Epithelial cell of esophagus (primary cell): ENCODE results near the gene THSD8.
"Not testable (repeated sequence)": the region's sequence is repeated elsewhere in the genome, so short reads cannot be mapped to it uniquely, and the experiment has no call there.

Experiments used
- DNase-seq: peaks from one replicate; pipeline ENCODE4 v3.0.0; 2010; ENCODE audit warnings: low read depth
- H3K4me3 ChIP-seq: 2 replicates; pipeline ENCODE4 v1.5.1; 2011; ENCODE audit warnings: mild to moderate bottlenecking, low read length, control low read depth
- TF ChIP-seq, protein P1 (sequence below): IDR thresholded peaks from 2 replicates; pipeline ENCODE4 v1.5.1; 2011; ENCODE audit warnings: low read depth, mild to moderate bottlenecking, low read length, control low read depth, inconsistent platforms; ENCODE audit not compliant: insufficient read depth; ENCODE audit errors: missing control alignments

Gene THSD8

DNA sequence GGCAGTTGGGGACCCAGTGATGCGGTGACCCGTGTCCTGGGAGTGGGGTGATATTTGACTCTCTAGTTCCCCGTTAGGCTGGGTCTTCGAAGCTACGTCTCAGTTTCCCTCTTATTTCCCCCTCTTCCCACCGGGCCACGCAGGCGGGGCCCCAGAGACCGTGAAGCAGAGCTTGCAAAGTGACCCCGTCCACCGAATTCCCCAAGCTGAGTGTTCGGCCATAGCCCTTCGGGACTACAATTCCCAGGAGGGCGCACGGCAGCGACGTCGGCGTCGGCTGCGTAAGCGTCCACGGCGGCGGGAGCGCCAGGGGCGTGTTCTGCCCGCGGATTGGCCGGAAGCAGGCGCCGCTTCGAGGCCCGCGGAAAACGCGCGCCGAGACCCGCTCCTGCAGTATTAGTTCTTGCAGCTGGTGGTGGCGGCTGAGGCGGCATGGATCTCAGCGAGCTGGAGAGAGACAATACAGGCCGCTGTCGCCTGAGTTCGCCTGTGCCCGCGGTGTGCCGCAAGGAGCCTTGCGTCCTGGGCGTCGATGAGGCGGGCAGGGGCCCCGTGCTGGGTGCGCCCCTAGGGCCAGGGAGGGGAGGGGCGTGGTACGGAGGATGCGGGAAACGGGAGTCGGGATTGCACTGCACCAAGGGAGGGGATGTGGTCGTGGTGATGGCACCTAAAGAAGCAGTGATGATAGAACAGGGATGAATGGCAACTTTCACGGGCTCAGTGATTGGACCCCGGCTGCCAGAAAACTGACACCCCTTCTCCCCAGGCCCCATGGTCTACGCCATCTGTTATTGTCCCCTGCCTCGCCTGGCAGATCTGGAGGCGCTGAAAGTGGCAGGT is 4.6 kb downstream of the THSD8 start, which contains the start of gene RNASEH2A:
TSS of gene RNASEH2A (plus strand) at position 343 of the 840 bp plus-strand sequence. CDS start at position 433, 90 bp downstream.
- peak; percentile 94 for DNase-seq
- H3K4me3 ChIP-seq, result peak within 1 kb of the TSS; percentile 78
- TF ChIP-seq, protein P1, sequence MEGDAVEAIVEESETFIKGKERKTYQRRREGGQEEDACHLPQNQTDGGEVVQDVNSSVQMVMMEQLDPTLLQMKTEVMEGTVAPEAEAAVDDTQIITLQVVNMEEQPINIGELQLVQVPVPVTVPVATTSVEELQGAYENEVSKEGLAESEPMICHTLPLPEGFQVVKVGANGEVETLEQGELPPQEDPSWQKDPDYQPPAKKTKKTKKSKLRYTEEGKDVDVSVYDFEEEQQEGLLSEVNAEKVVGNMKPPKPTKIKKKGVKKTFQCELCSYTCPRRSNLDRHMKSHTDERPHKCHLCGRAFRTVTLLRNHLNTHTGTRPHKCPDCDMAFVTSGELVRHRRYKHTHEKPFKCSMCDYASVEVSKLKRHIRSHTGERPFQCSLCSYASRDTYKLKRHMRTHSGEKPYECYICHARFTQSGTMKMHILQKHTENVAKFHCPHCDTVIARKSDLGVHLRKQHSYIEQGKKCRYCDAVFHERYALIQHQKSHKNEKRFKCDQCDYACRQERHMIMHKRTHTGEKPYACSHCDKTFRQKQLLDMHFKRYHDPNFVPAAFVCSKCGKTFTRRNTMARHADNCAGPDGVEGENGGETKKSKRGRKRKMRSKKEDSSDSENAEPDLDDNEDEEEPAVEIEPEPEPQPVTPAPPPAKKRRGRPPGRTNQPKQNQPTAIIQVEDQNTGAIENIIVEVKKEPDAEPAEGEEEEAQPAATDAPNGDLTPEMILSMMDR, result no peak

DNA sequence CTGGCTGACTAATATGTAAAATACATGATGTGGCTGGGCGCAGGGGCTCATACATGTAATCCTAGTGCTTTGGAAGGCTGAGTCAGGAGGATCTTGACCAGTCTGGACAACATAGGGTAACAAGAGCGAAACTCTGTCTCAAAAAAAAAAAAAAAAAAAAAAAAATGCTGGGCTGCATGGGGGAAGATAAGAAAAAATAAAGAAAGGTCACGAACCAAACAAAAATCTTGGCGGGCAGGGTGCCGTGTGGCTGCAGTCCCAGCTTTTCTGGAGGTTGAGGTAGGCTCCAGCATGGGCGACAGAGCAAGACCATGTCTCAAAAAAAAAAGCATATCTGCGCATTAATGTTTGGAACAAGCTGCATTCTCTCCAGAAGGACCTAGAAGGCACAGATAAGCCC is 13.2 kb downstream of the THSD8 start:
- DNase-seq, result no peak

DNA sequence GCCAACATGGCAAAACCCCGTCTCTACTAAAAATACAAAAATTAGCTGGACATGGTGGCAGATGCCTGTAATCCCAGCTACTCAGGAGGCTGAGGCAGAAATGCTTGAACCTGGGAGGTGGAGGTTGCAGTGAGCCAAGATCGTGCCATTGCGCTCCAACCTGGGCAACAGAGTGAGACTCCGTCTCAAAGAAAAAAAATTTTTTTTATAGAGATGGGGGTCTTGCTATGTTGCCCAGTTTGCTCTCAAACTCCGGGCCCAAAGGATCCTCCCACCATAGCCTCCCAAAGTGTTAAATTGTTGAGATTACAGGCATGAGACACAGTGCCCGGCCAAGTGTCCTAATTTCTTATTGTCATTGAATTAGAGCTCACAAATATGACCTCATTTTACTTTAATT is 15.3 kb downstream of the THSD8 start:
- not testable (repeated sequence) for H3K4me3 ChIP-seq, DNase-seq

More for the DNA sequence above, 13.2 kb downstream of the THSD8 start:
- TF ChIP-seq, protein P1, result no peak
- H3K4me3 ChIP-seq, result no peak overlapping the region

DNA sequence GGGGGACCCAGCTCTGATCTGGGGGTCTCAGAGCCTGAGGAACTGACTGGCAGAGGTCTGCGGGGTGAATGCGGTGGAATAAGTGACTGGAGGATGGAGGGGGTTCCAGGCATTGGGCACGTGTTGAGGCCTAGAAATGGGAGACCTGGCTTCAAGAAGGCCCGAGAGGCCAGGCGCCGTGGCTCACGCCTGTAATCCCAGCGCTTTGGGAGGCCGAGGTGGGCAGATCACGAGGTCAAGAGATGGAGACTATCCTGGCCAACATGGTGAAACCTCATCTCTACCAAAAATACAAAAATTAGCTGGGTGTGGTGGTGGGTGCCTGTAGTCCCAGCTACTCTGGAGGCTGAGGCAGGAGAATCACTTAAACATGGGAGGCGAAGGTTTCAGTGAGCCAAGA is 15.9 kb downstream of the THSD8 start:
- H3K4me3 ChIP-seq, DNase-seq: not testable (repeated sequence)

DNA sequence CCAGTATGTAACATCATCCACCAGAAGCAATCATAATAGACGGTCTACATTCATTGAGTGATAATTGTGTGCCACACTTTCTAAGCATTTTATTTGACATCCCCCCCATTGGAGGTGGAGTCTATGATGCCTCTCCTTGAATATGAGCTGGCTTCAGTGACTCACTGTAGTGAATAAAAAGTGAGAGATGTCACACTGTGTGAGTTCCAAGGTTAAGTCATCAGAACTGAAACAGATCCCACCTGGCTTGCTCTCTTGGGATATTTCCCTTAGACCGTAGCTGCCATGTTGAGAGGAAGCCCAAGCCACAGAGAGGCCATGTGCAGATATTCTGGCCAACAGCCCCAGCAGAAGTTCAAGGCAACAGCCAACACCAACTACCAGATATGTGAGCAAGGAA is 19.9 kb downstream of the THSD8 start:
- TF ChIP-seq, protein P1, result no peak
- peak; percentile 27 for DNase-seq
- no peak overlapping the region for H3K4me3 ChIP-seq

DNA sequence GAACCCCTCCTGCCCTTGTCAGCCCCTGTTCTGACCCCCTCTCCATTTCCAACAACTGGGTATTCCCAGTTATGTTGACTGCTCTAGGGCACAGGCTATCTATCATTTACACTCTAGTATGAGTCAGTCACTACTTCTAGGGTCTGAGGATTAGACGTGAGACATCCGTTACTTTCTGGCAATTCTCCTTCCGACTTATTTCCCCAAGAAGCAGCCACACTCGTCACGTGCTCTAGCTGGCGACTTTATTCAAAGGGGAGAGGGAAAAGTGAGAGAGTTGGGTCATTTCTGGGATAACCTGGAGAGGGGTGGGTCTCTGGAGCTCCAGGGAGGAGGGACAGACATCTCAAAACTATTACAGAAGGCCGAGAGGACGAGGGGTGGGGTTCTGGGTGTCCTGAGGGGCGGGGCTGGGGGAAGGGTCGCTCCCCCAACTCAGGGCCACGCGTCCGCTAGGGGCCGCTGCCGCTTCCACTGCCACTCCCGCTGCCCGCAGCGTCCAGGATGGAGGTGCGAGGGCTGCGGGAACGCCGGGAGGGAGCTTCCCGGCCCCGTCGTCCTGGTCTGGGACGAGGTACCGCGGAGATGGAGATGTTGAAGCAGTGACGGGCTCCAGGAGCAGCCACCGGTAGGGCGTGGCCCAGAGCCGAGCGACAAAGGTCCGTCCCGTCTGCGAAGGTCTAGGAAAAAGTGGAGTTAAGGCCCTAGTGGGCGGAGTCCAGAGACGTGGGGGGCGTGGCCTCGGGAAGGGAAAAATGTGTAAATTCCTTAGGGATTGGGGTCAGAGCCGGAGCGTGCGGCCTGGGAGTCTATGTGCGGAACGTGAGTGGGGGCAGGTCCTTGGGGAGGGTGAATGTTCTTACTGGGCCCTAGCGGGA is 23.6 kb downstream of the THSD8 start:
- TF ChIP-seq, protein P1, result peak; percentile 28
- H3K4me3 ChIP-seq, result no peak overlapping the region

DNA sequence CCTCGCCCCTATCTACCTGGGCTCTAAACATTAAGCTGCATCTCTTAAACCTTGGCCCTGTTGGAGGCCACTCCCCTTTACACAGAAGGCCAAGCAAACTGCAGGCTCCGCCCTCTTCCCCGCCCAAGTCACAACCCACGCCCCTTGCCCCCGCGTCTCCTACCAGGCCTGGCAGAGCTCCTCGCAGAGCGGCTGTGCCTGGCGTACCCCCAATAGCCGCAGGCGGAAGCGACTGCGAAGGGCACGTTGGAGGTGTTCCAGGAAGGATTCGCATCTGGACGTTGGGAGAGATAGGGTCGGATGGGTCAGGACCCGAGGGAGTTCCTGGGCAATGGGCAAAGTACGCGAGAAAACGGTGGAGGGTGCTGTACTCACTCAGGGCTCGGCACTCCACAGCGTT is 26.6 kb downstream of the THSD8 start:
- peak; percentile 32 for DNase-seq
- TF ChIP-seq, protein P1, result no peak
- H3K4me3 ChIP-seq, result no peak overlapping the region

More for the DNA sequence above, 23.6 kb downstream of the THSD8 start:
- DNase-seq, result no peak
